ENCODE results near the gene ARMC3. TPM values are rescaled to one million over a fixed set of nuclear protein-coding genes. Genes with fewer than 3 reads are reported as not detected.

Gene ARMC3
- polyA plus RNA-seq, 1 donor from 2014 or later: 0.22 TPM

DNA sequence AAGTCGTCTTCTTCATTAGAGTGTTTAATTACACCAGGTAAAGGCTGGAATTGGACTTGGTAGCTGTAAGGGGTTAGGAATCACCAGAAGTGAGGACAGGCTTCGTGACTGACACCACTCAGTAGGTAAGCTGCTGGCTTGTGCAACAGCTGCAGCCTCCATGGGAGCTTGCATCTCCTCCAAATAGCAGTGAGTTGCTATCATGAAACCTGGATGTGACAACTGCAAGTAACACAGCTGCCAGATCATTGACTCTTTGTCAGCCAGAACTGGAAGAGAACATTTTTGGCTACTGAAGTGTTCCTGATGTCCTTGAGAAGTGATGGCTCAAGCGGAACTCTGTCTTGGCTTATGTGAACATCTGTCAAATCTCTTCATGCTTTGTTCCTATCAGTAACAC, 103.5 kb downstream of the ARMC3 start:
- Histone ChIP-seq H3K36me3 (ENCODE audit: insufficient read depth, low read length) (no peaks in the 10 kb centered on the region), H4K20me1 (ENCODE audit: insufficient read depth) (no peaks in the 10 kb centered on the region), H3K27me3 (ENCODE audit: insufficient read depth, low read depth, low read length) (no peaks in the 10 kb centered on the region), H2AFZ (ENCODE audit: low read depth, low read length) (no peak overlapping the region), H3K9ac (ENCODE audit: low read length) (no peak overlapping the region), H3K9me3 (ENCODE audit: low read length) (no peaks in the 10 kb centered on the region), H3K4me2 (ENCODE audit: low read length) (no peak overlapping the region), H3K4me3 (ENCODE audit: low read length) (no peak overlapping the region), H3K79me2 (replicated peaks; ENCODE audit: insufficient read depth, low read length) (no peaks in the 10 kb centered on the region), H3K27ac (ENCODE audit: low read length) (no peak overlapping the region), H3K9me2 (ENCODE audit: insufficient read depth, low read length) (no peaks in the 10 kb centered on the region), H3F3A (ENCODE audit: insufficient read depth, low read length, poor library complexity, severe bottlenecking) (no peaks in the 10 kb centered on the region)
- TF ChIP-seq CTCF (IDR thresholded peaks at IDR 0.05; ENCODE audit: poor library complexity, severe bottlenecking): no peak
- no peak for TF ChIP-seq EZH2 (IDR thresholded peaks at IDR 0.05; ENCODE audit: borderline replicate concordance, insufficient read depth, low read length, poor library complexity, severe bottlenecking)

DNA sequence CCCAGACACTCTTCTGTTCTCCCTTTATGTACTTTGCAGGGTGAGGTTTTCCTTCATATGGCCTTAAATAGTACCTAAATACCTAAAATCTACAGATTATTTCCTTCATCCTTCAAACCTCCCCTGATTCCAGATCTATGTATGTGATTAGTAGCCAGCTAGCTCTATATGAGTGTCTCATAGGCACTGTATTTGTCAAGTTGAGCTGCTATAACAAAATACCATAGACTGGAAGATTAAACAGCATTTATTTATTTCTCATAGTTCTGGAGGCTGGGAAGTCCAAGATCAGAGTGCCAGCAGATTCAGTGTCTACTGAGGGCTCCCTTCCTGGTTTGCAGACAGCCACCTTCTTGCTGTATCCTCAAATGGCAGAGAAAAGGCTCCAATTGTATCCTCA, 106.9 kb downstream of the ARMC3 start:
- no peaks in the 10 kb centered on the region for H3K79me2 ChIP-seq (replicated peaks; ENCODE audit: insufficient read depth, low read length)
- TF ChIP-seq MXI1 (conservative IDR thresholded peaks at IDR 0.05; ENCODE audit: poor library complexity, severe bottlenecking): no peak
- TF ChIP-seq TAF1 (IDR thresholded peaks at IDR 0.05; ENCODE audit: low read depth): no peak
- no peak for TF ChIP-seq REST (IDR thresholded peaks at IDR 0.05; ENCODE audit: borderline replicate concordance)
- no peak for TF ChIP-seq RAD21 (conservative IDR thresholded peaks at IDR 0.05)
- no peak for TF ChIP-seq EZH2 (IDR thresholded peaks at IDR 0.05; ENCODE audit: borderline replicate concordance, insufficient read depth, low read length, poor library complexity, severe bottlenecking)
- no peak for TF ChIP-seq SMC3 (conservative IDR thresholded peaks at IDR 0.05; ENCODE audit: poor library complexity)
- TF ChIP-seq CTCF (IDR thresholded peaks at IDR 0.05; ENCODE audit: poor library complexity, severe bottlenecking): no peak
- TF ChIP-seq POLR2AphosphoS5 (IDR thresholded peaks at IDR 0.05): no peak
- TF ChIP-seq EP300 (conservative IDR thresholded peaks at IDR 0.05; ENCODE audit: poor library complexity, severe bottlenecking): no peak

More for the DNA sequence above, 106.9 kb downstream of the ARMC3 start:
- no peaks in the 10 kb centered on the region for H4K20me1 ChIP-seq (ENCODE audit: insufficient read depth)
- H3K27ac ChIP-seq (ENCODE audit: low read length): no peak overlapping the region
- no peak overlapping the region for H3K4me2 ChIP-seq (ENCODE audit: low read length)
- H3K4me3 ChIP-seq (ENCODE audit: low read length): no peak overlapping the region
- H3K36me3 ChIP-seq (ENCODE audit: insufficient read depth, low read length): no peaks in the 10 kb centered on the region
- H3K9me3 ChIP-seq (ENCODE audit: low read length): no peaks in the 10 kb centered on the region
- H3K9me2 ChIP-seq (ENCODE audit: insufficient read depth, low read length): no peaks in the 10 kb centered on the region
- H3K9ac ChIP-seq (ENCODE audit: low read length): no peak overlapping the region
- H3K27me3 ChIP-seq (ENCODE audit: insufficient read depth, low read depth, low read length): no peaks in the 10 kb centered on the region
- no peak overlapping the region for H2AFZ ChIP-seq (ENCODE audit: low read depth, low read length)
- no peaks in the 10 kb centered on the region for H3F3A ChIP-seq (ENCODE audit: insufficient read depth, low read length, poor library complexity, severe bottlenecking)
